NCI-H82 treated with DMSO at 0.1 percent for 48 hours (cell line): Measurements from ENCODE around the gene WDR17.
"Not testable (repeated sequence)": the region's sequence is repeated elsewhere in the genome, so short reads cannot be mapped to it uniquely, and the experiment has no call there.

ENCODE experiments used
- DNase-seq: peaks from one replicate; lab custom pipeline; 2025; ENCODE audit not compliant: unreplicated experiment; lab: John Stamatoyannopoulos, UW

Gene WDR17

DNA sequence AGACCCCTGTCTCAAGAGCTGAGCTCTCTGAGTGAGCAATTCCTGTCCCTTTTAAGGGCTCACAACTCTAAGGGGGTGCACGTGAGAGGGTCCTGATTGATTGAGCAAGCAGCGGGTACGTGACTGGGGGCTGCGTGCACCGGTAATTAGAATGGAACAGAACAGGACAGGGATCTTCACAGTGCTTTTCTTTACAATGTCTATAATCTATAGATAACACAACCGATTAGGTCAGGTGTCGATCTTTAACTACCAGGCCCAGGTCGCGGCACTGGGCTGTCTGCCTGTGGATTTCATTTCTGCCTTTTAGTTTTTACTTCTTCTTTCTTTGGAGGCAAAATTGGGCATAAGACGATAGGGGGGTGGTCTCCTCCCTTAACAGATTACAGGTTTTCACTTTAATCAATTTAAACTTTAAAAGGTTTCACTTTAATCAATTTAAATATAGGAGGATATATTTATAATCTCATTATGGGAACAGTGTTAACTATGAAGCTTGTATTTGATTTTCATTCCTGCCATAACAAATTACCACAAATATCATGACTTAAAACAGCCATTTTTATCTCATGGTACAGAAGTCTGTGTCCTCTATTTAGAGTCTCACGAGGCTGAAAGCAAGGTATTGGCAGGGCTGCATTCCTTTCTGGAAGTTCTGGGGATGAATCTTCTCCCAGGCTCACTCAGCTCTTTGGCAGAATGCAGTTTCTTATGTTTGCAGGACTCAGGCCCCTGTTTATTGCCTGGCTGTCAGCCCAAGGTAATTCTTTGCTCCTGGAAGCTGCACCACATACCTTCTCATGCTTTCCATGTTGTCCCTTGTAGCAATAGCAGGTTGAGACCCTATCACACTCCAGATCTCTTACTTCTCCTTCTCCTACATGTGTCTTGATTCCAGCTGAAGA lies 124.5 kb downstream of the WDR17 start:
- DNase-seq, result no peak

DNA sequence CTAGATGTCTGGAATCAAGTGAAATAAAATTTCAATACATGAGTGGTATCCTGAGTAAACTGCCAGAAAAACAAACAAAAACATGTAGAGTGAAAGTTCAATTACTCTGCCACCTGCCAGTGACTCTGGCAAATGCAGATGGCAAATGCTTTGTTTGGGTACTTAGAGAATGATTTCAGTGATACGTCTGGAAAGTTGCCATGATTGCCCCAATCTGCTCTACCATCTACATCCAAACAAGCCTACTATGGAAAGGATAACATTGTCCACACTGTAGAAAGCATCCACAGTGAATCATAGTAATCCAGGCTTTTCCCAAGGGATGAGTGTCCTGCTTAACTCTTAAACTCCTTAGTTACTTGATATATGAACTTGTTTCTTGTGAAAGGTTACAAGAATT lies 126.3 kb downstream of the WDR17 start:
- peak; percentile 18 for DNase-seq

DNA sequence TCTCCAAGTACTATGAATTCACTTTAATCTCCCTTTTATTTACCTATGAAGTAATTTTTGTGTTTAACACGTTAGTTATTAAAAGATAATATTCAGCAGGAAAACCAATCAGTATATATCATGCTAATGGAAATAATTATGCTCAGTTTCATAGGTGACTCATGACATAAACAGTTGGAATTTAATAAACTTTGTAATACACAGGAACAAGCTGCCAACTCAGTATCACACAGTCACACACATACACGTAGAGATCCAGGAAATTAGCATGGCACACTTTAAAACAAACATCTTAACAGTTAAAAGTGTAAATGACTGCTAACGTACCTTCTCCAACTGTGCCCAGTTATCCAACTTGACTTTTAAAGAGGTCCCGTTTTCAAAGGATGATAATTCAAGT lies 127.5 kb downstream of the WDR17 start:
- no peak for DNase-seq

DNA sequence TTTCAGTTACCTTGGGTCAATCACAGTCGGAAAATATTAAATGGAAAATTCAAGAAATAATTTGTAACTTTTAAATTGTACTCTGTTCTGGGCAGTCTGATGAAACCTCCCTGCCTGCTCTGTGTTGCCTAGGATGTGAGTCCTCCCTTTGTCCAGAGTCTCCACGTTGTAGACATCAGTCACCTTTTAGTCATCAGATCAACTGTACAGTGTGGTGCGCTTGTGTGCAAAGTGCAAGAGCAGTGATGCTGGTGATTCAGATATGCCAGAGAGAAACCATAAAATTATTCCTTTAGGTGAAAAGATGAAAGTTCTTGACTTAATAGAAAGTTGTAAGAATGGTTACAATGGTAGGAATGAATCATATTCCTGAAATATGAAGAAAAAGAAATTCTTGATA lies 128.3 kb downstream of the WDR17 start:
- DNase-seq, result no peak

DNA sequence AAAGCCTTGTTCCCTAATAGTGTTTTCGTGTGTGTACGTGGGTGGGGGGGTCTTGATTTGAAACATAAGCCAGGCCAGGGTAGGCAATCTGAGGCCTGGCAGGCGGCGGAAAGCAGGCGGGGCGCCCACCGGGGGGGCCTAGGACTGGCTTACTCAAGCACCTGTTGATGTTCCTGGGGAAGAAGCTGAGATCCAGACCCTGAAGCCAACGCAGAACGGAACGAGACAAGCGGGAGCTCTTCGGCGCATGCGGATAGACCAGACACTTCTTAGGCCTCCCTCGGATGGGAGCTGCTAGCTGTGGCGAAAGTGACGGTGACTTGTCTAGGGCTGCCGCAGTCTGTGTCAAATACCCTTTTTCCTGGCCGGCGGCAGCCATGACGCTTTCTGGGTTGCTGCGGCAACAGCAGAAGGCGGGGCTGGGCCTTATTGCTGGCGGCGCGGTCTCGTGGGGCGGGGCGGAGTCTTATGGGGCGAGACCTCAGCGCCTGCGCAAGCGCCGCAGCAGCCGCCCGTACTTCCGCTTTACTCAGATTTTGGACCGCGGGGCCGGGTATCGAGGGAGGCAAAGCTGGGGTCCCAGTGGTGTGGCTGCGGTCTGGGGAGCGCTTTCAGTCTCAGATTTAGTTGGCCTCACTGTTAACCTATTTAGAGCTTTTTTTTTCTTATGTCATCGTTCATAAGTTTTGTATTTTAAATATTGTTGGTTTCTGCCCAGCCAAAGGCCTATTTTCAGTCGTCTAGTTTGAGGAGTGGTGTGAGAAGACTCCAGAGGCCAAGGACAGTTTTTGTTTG lies 129.7 kb downstream of the WDR17 start, which contains the start of gene SPATA4:
Gene SPATA4, minus strand, starts transcription at position 402 of the 795 bp plus-strand sequence. Its CDS starts 23 bp downstream, at position 379.
- peak; percentile 68 for DNase-seq

DNA sequence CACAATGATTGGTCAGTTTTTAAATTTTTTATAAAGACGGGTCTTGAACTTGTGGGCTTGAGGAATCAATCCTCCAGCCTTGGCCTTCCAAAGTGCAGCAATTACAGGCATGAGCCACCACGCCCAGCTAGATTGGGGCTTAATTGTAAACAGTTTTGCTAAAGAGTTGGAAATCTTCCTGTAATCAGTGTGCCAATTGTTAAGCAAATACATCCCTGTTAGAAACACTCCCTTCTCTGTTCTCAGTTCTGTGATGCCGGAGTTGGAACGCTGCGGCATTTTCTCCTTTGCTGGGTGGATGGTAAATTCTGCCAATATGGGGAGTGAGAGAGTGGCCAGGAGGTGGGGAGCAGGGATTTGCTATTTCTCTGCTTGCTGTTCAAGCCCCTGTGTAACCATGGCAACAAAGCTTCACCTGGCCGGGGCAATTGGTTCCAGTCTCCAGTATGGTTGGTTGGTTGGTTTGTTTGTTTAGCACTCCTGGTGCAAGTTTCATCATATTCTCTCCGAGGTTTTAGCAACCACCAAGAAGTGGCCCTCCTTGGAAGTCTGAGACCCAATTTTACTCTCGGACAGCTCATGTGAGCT lies 132.8 kb downstream of the WDR17 start:
- no peak for DNase-seq

DNA sequence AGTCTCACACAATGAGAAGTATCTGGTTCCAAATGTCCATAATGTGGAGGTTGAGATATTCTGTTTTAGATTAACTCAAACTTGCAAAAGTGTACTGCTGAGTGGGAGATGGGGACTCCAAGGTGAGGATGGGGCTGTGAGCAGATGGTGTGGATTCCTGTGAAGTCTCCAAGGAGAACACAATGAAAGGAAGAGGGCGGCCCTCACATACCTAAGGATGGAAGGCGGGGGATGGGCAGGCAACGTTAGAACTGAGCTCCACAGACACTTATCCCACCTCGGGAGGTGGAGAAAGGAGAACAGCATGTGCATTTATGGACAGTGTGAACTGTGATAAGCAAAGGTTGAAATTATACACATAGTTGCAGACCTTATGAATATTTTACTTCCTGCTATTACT lies 139.7 kb downstream of the WDR17 start:
- no peak for DNase-seq

DNA sequence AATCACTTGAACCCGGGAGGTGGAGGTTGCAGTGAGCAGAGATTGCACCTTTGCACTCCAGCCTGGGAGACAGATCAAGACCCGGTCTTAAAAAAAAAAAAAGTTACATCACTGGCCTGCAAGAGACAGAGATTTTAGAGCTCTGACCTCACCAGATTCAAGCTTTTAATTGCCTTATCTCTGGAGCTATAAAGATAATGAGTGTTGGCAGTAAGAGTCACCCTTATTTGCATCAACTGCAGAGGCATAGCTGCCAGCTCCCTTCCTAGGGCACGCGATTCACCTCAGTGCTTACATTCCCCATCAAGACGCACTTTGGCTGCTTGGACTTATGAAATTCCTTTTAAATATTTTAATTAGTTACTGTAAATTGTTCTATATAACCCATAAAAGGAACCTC lies 142.2 kb downstream of the WDR17 start:
- no peak for DNase-seq

DNA sequence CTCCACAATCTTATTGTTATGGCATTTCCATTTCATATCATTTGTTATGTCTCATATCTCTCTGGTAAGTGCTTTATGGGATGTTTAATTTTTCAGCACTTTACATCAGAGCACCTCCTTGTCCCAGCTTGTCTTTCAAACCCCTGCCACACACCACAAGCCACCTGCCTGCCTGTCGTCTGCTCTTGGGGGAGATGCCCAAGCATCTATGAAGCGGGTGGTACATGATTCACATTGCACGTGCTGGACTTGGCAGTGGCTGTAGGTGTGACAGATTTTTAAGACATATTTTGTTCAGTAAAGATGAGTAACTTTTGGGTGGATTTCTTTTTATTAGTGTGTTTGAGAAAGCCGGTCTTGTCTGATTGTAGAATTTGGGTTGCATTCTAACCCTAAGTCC lies 143.9 kb downstream of the WDR17 start:
- DNase-seq, result no peak

DNA sequence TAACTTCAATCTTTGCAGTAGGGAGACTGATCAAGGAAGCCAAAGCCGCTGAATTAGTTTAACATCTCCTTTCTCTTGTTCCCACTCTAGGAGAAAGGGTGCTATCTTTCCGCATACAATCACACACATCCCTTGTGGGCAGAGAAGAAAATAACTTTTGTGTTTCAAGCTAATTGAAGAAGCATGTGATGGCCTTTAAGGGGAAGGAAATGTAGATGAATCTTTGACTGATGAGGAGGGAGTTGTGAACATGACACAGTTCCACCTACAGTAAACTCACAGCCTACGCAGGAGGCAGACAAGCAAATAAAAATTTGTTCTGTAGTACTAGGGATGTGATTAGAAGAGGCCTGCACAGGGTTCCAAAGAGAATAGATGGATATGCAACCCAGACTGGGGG lies 144.5 kb downstream of the WDR17 start:
- no peak for DNase-seq

DNA sequence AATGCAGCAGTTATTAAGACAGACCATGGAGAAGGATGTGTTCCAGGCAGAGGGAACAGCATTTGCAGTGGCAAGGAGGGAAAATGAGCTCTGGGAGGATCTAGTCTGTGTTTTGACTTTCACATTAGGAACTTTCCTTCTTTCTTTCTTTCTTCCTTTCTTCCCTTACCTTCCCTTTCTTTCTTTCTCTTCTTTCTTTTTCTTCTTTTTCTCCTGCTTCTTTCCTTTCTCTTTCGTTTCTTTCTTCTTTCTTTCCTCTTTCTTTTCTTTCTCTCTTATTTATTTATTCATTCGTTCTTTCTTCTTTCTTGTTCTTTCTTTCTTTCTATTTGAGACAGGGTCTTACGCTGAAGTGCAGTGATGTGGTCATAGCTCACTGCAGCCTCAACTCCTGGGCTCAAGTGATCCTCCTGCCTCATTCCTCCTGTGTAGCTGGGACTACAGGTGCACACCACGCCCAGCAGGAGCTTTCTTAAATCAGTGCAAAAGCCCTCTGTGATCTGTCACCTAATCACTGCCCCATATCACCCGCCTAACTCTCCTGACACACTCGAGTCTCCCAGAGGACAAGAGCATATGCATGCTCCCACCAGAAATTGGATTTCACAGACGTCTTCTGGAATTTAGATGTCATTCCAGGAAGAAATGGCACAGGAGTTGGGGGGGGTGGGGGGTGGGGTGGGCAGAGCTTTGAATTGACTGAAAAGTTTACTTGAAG lies 145.1 kb downstream of the WDR17 start:
- DNase-seq, result no peak

DNA sequence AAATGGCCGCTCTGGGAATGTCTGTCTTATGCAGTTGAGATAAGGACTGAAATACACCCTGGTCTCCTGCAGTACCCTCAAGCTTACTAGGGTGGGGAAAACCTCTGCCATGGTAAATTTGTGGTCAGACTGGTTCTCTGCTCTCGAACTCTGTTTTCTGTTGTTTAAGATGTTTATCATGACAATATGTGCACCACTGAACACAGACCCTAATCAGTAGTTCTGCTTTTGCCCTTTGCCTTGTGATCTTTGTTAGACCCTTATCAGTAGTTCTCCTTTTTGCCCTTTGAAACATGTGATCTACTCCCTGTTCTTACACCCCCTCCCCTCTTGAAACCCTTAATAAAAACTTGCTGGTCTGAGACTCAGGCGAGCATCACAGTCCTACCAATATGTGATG lies 146.7 kb downstream of the WDR17 start:
- DNase-seq, result not testable (repeated sequence)

DNA sequence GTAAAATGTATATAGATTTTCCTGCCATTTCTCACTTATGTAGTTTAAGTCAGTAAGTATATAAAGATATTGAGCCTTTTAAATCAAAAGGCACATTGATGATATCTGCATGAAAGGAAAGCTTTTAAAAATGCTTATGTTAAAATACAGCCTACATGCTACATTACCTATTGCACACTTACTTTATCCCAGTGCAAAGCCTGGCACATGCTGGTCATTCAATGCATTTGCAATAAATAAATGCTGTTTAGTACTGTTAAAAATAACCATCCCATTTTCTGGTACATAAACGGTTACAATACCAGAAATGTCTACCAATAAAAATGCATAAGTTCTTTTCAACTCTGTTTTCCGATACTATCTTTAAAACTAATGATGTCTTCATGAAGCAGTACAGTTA lies 151.9 kb downstream of the WDR17 start:
- no peak for DNase-seq

DNA sequence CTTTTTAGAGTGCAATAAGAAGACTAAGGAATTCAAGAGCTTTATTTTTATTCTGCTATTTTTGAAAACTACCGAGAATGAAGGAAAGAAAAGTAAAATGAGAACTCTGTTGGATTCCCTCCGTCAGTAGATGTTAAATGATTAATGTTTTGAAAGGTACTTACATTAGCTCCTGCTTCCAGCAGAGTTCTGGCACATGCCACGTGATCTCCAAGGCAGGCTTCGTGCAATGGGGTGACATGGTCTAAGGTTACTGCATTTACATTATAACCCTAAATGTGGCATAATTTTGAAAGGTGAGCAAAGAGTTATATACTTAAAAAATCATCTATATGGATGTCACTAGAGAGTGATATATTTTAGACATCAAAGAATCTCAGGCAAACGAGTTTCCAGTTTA lies 156.5 kb downstream of the WDR17 start:
- DNase-seq, result no peak

DNA sequence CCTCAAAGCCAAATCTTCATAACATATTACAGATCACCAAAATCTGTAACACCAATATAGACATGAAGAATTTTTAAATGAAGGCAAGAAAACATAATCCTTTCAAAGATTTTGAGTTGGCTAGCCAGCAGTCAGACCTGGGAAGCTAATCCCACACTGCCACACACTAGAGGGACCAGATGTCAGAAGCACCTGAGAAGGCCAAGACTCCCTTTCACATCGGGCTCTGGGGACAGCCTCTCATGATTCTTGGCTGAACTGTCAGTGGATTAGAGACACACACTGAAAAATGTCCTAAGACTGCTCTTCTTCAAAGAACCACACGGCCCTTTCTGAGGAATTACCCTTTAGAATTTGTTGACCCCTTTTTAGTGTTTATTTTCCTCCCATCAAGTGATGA lies 157.9 kb downstream of the WDR17 start:
- DNase-seq, result no peak

DNA sequence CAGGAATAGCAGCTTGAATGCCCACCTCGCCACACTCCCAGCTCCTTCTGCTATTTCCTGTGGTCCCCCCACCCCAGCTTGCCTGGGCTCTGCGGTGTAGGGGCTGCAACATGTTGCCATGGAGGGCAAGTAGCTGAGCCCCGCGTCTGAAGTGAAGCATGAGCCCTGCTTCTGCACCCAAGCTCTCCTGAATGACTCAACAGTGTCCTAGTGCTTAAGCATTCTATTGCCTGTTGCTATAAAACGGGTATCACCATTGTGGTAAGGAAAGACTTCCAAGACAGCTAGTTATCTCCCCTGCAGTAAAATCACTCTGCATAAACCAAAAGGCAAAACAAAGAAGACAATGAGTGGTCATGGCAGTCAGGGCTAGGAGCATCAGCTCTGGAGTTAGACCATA lies 161.1 kb downstream of the WDR17 start:
- no peak for DNase-seq

DNA sequence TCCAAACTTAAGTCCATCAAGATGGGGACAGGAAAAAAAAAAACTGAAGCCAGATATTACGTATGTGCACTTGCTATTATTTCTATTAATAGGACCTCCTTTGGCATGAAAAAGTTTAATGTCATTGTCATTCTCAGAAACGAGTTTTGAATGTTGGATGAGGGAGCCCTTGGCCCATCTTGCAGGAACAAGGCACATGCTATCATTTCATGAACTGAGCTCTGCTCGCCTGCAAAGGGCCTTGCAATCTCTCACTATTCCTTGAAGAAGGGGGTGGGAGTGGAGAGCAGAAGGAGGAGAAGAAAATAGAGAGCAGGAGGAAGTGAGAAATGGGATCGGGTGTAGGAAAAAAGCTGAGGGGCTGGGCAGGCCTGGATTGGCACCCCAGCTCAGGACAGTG lies 164.0 kb downstream of the WDR17 start:
- DNase-seq, result no peak
